Embryonic facial prominence (tissue), 1 donor: ENCODE results near the gene HTR7.

ENCODE experiments used
- DNase-seq: peaks from one replicate; pipeline ENCODE4 v3.0.0-alpha.2; 2016; ENCODE audit errors: extremely low spot score

HTR7 gene

DNA sequence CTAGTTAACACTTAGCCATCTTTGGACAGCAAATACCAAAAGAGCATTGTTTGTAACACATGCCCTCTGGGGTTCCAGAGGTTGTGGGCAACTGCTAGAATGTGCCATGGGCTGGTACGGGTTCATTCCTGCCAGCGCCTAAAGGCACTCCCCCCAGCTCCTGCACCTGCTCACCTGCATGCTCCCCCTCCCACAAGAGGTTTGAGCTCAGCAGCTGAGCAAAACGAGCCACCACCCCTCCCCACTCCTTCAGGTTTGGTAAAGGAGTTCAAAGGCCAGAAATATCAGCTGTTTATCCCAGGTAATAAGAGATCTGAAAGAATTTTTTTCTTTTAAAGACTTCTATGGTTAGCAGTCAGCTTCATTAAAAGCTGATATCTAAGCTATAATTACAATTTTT, 53.5 kb downstream of the HTR7 start:
- no peak for DNase-seq

DNA sequence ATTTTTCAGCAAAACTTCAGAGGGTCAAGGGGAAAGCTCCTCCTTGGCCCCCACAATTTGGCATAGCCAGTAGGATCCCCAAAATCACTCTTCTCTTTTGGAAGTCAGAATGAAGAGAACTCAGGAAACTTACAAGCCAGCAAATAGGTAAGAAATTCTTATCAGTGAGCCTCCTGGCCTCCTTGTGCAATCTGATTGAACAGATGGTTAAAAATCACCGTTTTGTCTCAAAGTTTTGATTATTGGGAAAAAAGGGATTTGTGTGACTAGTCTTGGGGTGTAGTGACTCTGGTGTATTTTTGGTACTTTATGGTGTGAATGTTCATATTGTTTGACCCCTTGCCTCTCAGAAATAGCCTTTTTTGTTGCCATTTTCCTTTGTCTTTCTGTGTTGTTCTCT, 56.2 kb downstream of the HTR7 start:
- DNase-seq = no peak

DNA sequence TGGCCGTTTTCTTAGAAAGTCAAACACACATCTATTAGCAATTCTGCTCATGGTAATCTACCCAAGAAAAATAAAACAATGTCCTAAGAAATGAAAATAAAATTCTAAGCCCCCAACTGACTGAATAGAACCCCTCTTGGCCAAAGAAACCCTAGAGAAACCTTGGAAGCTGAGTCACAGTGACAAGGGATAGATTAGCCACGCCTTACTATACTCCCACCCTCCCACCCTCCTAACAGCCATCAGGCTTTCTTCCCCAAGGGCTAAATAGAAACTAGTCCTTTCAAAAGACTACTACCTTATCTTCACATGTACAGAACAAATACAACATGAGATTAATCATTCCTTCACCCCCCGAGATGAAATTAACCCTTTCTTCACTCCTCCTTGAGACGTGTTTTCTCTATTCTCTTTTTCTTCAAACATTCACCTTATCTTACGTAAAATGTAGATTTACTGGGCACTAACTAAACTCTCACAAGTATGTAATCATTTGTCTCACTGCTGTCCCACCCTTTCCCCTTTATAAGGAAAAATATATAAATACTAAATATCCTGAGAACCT, 57.5 kb downstream of the HTR7 start:
- DNase-seq = no peak

DNA sequence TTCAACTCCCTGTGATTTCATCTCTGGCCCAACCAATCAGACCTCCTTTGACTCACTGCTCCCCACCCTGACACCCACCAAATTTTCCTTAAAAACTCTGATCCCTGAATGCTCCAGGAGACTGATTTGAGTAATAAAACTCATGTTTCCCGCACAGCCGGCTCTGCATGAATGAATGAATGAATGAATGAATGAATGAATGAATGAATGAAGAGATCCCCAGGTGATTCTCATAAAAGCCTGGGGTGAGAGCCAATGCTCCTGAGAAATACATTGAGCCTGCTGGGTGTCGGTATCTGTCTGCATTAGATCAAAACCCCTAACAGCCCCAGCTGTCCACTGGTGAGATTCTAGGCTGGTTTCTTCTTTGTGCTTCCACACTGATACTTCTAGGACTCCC, 58.7 kb downstream of the HTR7 start:
- no peak for DNase-seq

DNA sequence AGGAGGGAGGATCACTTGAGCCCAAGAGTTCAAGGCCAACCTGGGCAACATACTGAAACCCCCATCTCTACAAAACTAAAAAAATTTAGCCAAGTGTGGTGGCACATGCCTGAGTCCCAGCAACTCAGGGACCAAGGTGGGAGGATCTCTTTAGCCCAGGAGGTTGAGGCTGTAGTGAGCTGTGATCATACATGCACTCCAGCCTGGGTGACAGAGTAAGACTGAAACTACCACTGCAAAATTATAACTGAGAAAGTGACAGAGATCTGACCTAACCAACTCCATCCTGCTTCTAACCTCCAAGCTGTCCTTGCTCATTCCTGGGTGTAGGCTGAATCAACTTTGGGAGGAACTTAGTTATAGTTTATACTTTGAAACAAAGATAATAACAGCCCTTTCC, 59.4 kb downstream of the HTR7 start:
- no peak for DNase-seq

DNA sequence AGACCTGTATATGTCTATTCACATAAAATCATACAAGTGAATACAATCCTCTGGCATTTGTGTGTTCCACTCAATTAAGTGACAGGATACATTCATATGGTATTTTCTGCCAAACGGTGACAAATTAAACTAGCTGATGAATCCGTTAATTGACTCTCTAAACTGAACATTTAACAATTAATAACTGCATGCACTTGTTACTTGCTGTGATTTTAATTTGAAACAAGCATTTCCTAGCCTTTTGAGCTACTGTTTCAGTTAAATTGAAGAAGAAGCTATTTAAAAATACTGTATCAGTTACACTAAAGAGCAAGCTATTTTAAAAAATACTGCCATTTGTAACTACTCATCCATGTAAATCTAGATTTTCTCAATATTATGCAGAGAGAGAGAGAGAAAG, 67.4 kb downstream of the HTR7 start:
- DNase-seq = no peak

DNA sequence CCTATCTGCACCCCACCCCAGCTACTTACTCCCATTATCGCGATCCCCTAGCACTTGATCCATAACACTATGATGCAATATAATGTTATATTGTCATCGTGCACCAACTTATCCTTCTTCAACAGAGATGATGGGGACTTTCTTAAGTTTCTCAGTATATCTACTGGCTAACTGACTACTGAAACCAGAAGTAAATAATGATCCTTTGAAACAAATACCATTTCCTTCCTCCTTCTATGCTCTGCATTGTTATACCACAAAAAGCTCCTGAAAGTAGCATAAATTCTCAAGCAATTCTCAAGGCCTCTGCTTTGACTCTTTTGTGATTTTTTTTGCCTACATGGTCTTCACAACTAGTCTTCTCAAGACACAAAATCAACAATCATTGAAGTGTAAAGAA, 68.9 kb downstream of the HTR7 start:
- DNase-seq = no peak

DNA sequence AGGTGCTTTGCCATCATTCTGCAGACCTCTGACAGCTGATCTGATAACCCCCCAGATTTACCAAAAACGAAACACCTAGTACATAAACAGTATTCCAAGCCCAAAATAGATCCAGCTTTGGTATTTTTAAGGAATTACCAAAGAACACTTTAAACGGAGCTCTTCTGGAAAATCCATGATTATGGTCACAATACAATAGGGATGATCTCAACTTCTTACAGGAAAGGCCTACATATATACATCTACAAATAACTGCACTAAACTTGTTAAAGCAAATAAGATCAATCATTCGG, 69.7 kb downstream of the HTR7 start:
- DNase-seq = no peak

DNA sequence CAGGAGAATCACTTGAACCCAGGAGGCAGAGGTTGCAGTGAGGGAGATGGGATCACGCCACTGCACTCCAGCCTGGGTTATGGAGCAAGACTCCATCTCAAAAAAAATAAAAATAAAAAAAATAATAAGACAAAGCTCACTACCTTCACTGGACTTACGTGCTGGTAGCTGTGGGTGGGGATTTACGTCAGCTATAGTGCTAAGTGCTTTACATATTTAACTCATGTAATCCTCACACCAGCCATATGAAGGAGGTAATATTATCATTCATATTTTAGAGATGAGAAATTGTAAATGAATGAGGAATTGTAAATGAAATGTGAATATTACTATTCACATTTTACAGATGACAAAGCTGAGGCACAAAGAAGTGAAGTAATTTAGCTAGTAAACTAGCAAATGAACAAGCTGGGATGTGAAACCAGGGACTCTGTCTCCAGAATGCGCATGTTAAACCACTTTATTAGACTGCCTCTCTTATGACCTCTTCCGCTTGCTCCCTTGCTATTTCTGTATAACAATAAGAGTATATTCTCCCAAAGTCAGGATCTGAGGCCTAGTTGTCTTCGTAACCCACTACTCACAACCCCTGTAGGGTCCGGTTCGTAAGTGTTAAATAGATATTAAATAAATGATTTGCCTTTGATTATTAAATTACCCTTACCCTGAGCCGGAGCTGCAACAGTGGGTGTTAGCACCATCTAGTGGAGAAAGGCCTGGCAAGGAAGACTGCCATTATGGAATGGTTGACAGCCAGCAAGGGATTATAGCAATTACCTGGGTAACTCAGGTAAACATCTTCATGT, 70.2 kb downstream of the HTR7 start:
- no peak for DNase-seq

DNA sequence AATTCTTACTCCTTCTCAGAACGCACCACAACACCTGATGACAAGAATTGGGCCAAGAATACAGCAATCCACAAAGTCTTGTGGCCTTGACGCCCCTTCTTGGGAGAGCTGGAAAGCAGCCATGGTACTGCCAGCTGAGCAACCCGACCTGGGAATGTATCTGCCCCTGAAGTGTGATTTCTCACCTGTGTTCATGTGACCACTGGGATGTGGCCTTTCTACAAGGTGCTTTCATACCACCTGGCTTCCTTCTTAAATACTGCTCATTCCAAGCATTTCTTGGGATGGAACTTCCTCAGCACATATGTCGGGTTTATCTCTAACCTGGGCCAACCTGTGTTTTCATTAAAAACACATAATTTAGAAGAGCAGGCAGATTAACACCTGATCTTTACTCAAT, 72.1 kb downstream of the HTR7 start:
- DNase-seq = no peak

DNA sequence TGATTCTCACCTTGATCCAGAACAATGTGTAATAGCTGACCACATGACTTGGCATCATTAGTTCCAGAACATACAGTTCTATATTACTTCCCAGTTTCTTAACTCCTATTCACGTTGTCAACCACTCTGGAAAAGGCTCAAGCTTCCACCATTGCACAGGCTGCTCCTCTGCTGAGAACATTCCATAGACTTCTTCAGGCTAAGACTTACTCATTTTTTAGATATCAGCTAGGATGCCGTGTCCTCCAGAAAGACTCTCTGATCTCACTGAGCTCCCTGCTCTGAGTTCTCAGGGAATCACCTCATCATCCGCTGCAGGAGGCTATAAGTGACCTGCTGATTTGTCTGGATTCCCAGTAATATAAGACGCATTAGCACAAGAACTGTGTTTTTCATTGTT, 73.1 kb downstream of the HTR7 start:
- DNase-seq = no peak

DNA sequence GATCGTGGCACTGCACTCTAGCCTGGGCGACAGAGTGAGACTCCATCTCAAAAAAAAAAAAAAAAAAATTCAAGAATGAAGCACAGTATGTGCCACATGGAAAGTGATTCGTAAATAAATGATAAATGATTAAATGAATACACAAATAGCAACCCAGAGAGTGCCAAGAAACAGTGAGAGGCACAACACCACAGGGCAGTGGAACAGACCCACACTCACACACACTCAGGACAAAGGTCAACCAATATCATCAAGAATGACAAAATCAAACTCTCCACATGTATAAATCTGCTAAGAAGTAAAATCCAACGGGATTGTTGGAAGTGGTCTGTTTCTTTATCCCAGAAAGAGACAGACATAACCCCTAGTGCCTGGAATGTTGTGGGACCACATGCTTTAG, 77.4 kb downstream of the HTR7 start:
- no peak for DNase-seq

DNA sequence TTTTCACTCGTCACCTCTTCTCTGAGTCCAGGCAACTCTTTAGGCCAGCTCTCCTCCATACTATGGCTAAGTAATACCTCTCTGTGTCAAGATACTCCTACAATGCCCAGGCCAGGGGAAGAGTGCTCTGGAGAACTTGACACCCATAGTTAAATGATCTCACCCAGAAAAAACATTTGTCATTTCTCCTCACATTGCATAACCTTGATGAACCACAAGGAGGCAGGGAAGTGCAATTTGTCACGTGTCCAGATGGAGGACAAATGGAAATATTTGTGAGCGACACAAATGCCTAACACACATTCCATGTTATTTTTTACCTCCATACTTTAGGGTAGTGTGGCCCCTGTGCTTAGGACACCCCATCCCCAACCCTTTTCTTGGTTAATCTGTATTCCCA, 78.3 kb downstream of the HTR7 start:
- no peak for DNase-seq

DNA sequence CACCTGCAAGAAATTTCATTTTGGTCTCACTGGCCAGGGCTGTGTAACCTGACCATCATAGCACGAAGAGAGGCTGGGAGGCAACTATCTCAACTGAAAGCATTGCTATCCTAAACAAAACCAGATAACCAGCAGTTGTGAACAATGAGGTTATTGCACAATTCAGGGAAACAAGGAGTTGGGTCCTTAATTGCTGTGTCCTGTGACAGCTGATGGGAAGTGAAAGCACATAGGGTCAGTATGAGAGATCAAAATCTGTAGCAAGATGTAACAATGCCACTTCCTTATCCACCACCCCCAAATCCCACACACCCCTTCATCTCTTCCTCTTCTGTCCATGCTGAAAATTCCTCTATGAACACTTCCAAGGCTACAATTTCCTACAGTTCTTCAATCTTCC, 80.2 kb downstream of the HTR7 start:
- DNase-seq = no peak

DNA sequence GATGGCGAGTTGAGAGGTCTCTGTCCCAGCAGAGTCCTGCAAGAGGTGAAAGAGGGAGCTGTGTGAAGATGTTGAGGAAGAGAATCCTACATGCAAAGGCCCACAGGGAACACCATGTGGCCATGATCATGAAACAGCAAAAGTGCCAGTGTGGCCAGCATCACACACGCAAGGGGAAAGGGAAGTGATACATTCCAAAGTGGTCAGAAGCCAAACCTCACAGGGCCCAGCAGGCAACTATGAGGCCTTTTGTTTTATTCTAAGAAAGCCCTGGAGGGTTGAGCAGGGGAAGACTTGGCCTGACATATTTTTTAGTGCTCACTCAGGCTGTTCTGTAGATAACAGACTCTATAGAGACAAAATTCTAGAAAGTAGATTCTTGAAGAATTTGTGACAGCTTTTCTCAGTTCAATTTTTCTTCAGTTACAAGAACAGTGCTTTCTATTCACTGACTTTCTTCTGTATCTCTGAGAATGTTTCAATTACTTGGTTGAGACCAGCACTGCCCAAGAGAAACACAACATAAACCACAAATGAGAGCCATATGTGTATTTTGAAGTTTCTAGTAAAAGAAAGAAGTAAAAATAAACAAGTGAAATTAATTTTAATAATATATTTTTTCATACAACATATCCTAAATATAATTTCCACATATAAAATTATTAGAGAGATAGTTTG, 82.3 kb downstream of the HTR7 start:
- no peak for DNase-seq

DNA sequence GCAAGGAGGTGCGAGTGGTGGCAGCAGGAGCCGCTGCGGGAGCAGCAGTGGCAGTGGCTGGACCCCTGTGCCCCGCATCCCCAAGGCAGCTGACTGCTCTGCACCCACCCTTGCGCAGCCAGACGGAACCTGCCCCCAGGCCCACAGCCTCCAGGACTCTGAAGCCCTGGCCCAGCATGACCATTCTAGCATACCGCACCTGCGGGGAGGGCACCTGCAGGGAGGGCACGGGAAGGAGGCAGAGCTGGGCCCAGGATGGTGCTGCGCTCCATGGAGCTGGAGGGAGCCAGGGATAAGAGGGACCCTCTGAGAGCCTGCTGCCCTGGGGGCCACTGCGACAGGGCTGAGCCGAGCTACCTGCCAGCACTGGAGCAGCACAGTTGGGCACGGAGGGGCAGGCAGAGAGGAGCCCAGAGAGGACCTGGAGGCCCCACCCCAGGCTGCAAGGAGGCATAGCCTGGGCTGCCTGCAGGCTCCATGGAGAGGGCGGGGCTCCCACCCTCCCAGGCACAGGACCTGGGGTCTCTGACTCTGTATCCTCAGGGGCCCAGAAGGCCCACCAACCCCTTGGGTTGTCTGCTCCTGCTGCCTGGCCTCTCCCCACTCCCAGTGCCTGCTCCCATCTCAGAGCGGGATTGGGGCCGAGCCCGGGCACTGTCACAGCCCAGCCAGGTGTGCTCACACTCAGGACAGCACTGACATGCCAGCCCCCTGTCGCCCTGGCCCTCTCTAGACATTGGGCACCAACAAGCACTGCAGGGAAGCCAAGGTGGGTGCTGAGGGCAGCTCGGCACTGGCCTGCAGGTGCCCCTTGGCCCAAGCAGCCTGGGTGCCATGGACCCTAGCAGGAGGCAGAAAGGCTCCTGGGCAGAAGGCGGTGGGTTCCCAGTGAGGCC, 87.6 kb downstream of the HTR7 start:
- DNase-seq = no peak

DNA sequence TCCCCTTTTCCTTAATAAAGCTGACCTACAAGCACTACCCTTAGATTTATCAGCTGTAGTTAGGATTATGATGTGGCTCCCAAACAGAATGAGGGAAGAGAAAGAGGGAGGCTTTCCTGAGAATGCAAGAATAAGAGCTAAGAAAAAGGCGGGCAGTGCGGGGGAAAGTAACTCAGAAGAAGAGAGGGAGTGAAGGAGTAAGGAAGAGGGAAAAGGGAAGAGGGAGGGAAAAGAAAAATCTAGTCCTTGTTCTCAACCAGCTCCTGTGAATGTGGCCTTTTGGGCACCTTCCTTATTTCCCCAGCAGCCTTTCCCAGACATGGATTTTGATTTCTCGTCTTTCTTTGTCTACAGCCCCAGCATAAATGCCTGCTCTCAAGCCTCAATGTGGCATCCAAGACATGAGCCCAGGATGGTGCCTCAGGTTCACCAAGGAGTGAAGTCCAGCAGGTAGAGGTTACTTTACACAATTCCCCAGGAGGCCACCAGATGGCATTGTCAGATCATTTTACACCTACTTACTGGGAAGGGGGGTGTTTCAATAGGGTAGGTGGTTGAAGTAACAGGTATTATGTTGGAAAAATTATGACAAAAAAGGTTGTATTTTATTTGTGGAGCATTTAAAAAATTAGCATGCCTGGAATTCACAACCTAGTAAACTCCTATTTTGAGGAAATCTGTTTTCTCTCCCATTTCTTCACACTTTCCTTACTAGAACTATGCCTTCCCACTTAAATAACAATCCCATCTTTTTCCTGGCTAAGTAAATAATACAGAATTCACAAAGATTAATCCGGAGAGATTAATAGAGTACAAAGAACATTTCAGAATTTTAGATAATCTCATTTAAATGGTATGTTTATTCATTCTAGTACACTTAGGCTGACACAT, 106.5 kb downstream of the HTR7 start:
- DNase-seq = no peak

DNA sequence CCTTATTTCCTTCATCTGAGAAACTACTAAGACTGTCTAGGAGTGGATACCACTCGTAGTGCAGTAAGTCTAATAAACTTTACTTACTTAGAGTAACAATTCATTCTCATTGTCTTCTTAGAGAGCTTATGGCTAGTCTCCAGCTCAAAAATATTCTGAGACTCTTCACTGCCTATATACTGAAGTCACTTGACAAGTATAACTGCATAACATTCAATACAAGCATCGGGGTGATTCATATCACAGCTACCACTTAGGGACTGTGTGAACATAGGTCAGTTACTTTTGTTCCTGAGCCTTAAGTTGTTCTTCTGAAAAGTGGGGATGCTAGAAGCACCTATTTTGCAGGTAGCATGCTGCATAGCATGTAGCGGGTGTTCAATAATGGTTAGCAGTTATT, 111.0 kb downstream of the HTR7 start:
- no peak for DNase-seq

DNA sequence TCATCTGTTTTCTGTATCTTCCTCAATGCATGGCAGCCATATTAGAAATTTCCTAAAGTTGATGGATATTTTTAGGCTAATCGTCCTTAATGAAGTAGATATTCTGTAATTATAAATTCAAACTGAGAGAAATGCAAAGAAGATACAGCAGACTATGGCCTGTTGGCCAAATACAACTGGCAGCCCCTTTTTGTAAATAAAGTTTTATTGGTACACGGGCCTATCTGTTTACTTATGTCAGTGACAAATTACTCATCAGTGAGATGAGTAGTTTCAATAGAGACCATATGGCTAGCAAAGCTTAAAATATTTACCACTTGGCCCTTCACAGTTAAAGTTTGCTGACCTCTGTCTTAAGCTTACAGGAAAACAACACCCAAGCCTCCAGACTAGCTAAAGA, 112.3 kb downstream of the HTR7 start:
- no peak for DNase-seq

DNA sequence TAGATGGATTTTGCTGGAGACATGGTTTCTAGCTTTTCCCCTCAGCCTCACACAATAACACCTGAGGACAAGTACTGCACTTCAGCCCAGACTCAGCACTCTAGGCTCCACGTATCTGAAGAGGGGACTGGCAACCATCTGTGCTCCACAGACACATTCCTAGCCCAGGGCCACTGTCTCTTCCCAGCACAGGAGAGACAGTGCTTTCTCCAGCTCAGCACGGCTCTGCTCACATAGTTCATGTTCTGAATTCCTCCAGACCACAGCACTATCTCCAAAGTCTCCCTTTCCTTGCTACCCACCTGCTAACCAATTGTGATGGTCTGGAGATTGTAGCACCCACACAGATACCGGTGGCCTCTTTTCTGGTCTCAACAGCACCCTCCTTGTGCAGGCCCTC, 114.5 kb downstream of the HTR7 start:
- DNase-seq = no peak

DNA sequence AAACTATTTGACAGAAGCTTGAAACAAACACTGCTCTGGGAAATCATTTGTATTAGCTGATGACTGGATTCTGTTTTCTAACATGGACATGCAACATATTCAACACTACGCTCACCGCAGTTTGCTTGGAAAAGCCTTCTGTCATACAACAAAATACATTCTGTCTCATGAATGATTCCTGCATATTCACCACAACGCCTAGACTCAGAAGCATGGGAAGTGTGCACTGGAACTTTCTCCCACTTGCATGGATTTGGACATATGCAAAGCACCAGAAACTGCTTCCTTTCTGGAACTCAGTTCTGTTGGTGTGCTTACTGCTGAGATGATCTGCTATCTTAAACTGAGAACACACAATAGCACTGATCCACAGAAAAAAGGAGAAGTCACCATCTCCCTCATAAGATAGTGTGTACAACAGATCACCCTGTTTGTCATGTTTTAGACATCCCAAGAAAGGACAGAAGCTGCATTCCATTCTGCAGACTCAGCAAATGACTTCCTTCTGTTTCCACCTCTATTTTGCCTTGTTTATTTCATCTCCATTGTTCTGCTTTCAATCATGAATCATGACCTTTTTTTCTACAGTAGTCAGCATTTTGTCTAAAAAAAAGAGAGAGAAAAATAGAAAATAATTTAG, 115.8 kb downstream of the HTR7 start:
- DNase-seq = no peak
